Measurements from ENCODE around the gene DNM3.

- TF ChIP-seq CTCF (IDR thresholded peaks at IDR 0.05; ENCODE audit: insufficient read depth, low read depth, low read length) (no peak), EZH2 (IDR thresholded peaks at IDR 0.05; ENCODE audit: insufficient read depth, low read length) (no peak)
Observed at GRCh38 chr1:172024516-172024915, 183.2 kb downstream of the DNM3 start.
